Neuronal stem cell (in vitro differentiated cells): ENCODE measurements around the gene SIGLEC14.

Source experiments
- DNase-seq: peaks from one replicate; pipeline ENCODE4 v3.0.0-alpha.2; 2013; ENCODE audit warnings: low spot score
- H2AFZ ChIP-seq: one replicate; pipeline ENCODE4 v1.6.1; 2013; ENCODE audit warnings: mild to moderate bottlenecking, low read length, inconsistent platforms
- H2AK5ac ChIP-seq: 2 replicates; pipeline ENCODE4 v1.6.1; 2013; ENCODE audit warnings: low read depth, mild to moderate bottlenecking, inconsistent platforms, low read length, moderate library complexity, mixed read lengths
- H2BK120ac ChIP-seq: 2 replicates; pipeline ENCODE4 v1.6.1; 2013; ENCODE audit warnings: low read depth, mild to moderate bottlenecking, inconsistent platforms, low read length, moderate library complexity, mixed read lengths
- H2BK12ac ChIP-seq: one replicate; pipeline ENCODE4 v1.6.1; 2013; ENCODE audit warnings: low read length, inconsistent platforms
- H2BK15ac ChIP-seq: 2 replicates; pipeline ENCODE4 v1.6.1; 2013; ENCODE audit warnings: mild to moderate bottlenecking, low read length, inconsistent platforms, mixed read lengths
- H2BK5ac ChIP-seq: one replicate; pipeline ENCODE4 v1.6.1; 2013; ENCODE audit warnings: inconsistent platforms, mild to moderate bottlenecking, low read length, moderate library complexity
- H3K14ac ChIP-seq: one replicate; pipeline ENCODE4 v1.6.1; 2013; ENCODE audit warnings: low read length, inconsistent platforms
- H3K18ac ChIP-seq: 2 replicates; pipeline ENCODE4 v1.6.1; 2013; ENCODE audit warnings: low read length, inconsistent platforms
- H3K23ac ChIP-seq: 2 replicates; pipeline ENCODE4 v1.6.1; 2013; ENCODE audit warnings: low read depth, mild to moderate bottlenecking, mixed read lengths, low read length, inconsistent platforms; ENCODE audit not compliant: poor library complexity
- H3K27ac ChIP-seq: replicated peaks from 3 replicates; pipeline ENCODE4 v1.5.1; 2013; ENCODE audit warnings: low read length, inconsistent platforms
- H3K27me3 ChIP-seq, 3 experiments: 2 replicates each; pipeline ENCODE4 v1.6.1; 2013; ENCODE audit warnings: low read length in 3 of 3, mild to moderate bottlenecking in 2 of 3, inconsistent platforms in 1 of 3, low read depth in 1 of 3, mixed read lengths in 1 of 3, moderate library complexity in 1 of 3; ENCODE audit not compliant: control insufficient read depth in 3 of 3, insufficient read depth in 3 of 3
- H3K36me3 ChIP-seq, 2 donors: replicated peaks in 1 of 2; 2 replicates each; pipeline ENCODE4 v1.6.1; 2013; ENCODE audit warnings: low read length in 2 of 2; ENCODE audit not compliant: control insufficient read depth in 2 of 2, insufficient read depth in 2 of 2
- H3K4ac ChIP-seq: 2 replicates; pipeline ENCODE4 v1.6.1; 2013; ENCODE audit warnings: inconsistent platforms, mild to moderate bottlenecking, low read length, moderate library complexity
- H3K4me1 ChIP-seq, 2 donors: 1 replicate in 1 of 2; 2 replicates in 1 of 2; pipeline ENCODE4 v1.6.1; 2013; ENCODE audit warnings: low read length in 2 of 2, low read depth in 1 of 2; ENCODE audit not compliant: control insufficient read depth in 2 of 2, insufficient read depth in 1 of 2
- H3K4me2 ChIP-seq: one replicate; pipeline ENCODE4 v1.6.1; 2013; ENCODE audit warnings: mild to moderate bottlenecking, low read length, inconsistent platforms; ENCODE audit not compliant: insufficient read depth, poor library complexity, severe bottlenecking
- H3K4me3 ChIP-seq, 2 donors: 2 replicates each; pipeline ENCODE4 v1.5.1; 2013; ENCODE audit warnings: low read length in 2 of 2, mild to moderate bottlenecking in 2 of 2, inconsistent platforms in 1 of 2, moderate library complexity in 1 of 2
- H3K79me1 ChIP-seq: one replicate; pipeline ENCODE4 v1.6.1; 2013; ENCODE audit warnings: low read depth, mild to moderate bottlenecking, inconsistent platforms, low read length, moderate library complexity
- H3K9ac ChIP-seq: one replicate; pipeline ENCODE4 v1.6.1; 2013; ENCODE audit warnings: mild to moderate bottlenecking, low read depth, low read length, inconsistent platforms; ENCODE audit not compliant: poor library complexity
- H3K9me3 ChIP-seq, 2 donors: replicated peaks in 1 of 2; 2 replicates each; pipeline versions ENCODE3 to v1.6.1; 2013; ENCODE audit warnings: low read length in 2 of 2, mild to moderate bottlenecking in 2 of 2, inconsistent platforms in 1 of 2, low read depth in 1 of 2, mixed read lengths in 1 of 2, moderate library complexity in 1 of 2; ENCODE audit not compliant: control insufficient read depth in 2 of 2, insufficient read depth in 1 of 2
- H4K8ac ChIP-seq: one replicate; pipeline ENCODE4 v1.6.1; 2013; ENCODE audit warnings: low read depth, mild to moderate bottlenecking, inconsistent platforms, low read length, moderate library complexity
- H4K91ac ChIP-seq: one replicate; pipeline ENCODE4 v1.6.1; 2013; ENCODE audit warnings: low read length, low read depth, mild to moderate bottlenecking, inconsistent platforms; ENCODE audit not compliant: poor library complexity
- WGBS, 2 donors: extraction: QIAGEN DNeasy Blood & Tissue Kit; methylation state at CpG; one replicate each; pipeline ENCODE4 v1.1.7; 2013; ENCODE audit warnings: missing lambda C conversion rate in 2 of 2, mixed read lengths in 1 of 2; ENCODE audit not compliant: insufficient read length in 2 of 2, insufficient replicate concordance in 1 of 2; ENCODE audit errors: extremely low coverage in 2 of 2; 5-methylcytosine and 5-hydroxymethylcytosine counted together

The SIGLEC14 gene

GRCh38 chr19:51660975-51661600, 14.5 kb upstream of the SIGLEC14 start:
- peaks cover 0 to 2% (median 0%) of the 10 kb centered on the region in 3 experiments for H3K27me3 ChIP-seq
- H3K14ac ChIP-seq = no peak overlapping the region
- no peak overlapping the region for H2AFZ ChIP-seq
- no peak overlapping the region for H3K27ac ChIP-seq
- H3K4ac ChIP-seq = no peak overlapping the region
- no CpG with 5 or more reads among the region's 10 CpGs for WGBS, 2 donors
- no peak overlapping the region for H3K4me3 ChIP-seq
- H3K36me3 ChIP-seq = no peaks in the 10 kb centered on the region
- H3K9ac ChIP-seq = no peak overlapping the region
- no peaks in the 10 kb centered on the region for H3K9me3 ChIP-seq
- no peak overlapping the region for H3K23ac ChIP-seq
- peaks cover 0 to 2% of the 10 kb centered on the region in 2 donors for H3K4me1 ChIP-seq
- H2BK5ac ChIP-seq = no peak overlapping the region
- H3K79me1 ChIP-seq = no peaks in the 10 kb centered on the region
- peak; percentile 73 for DNase-seq
- H2AK5ac ChIP-seq = no peak overlapping the region
- no peak overlapping the region for H2BK15ac ChIP-seq
- no peak overlapping the region for H3K4me2 ChIP-seq
- no peak overlapping the region for H4K8ac ChIP-seq
- H4K91ac ChIP-seq = no peak overlapping the region
- no peak overlapping the region for H2BK120ac ChIP-seq
- no peak overlapping the region for H3K18ac ChIP-seq
- H2BK12ac ChIP-seq = no peak overlapping the region

- Histone ChIP-seq H2BK120ac (no peak overlapping the region), H2BK12ac (no peak overlapping the region), H4K8ac (no peak overlapping the region), H4K91ac (no peak overlapping the region), H3K9ac (no peak overlapping the region), H2AFZ (no peak overlapping the region), H3K4me3 (no peak overlapping the region), H3K79me1 (no peaks in the 10 kb centered on the region), H3K9me3 (peaks cover 0 to 7% of the 10 kb centered on the region in 2 donors), H3K14ac (no peak overlapping the region), H3K36me3 (no peaks in the 10 kb centered on the region), H2BK5ac (no peak overlapping the region), H3K23ac (no peak overlapping the region), H3K27ac (no peak overlapping the region), H3K27me3 (peaks cover 0 to 2% (median 0%) of the 10 kb centered on the region in 3 experiments), H3K4me2 (no peak overlapping the region), H3K4me1 (peaks cover 0 to 2% of the 10 kb centered on the region in 2 donors), H3K4ac (no peak overlapping the region), H2AK5ac (no peak overlapping the region), H3K18ac (no peak overlapping the region), H2BK15ac (no peak overlapping the region)
- no peak for DNase-seq
- WGBS, 2 donors = no CpG with 5 or more reads among the region's 4 CpGs
These were observed 8.2 kb upstream of the SIGLEC14 start for GRCh38 chr19:51654783-51655182.

- Histone ChIP-seq H4K8ac (no peak overlapping the region), H3K9ac (no peak overlapping the region), H2BK12ac (no peak overlapping the region), H2BK5ac (no peak overlapping the region), H3K4me2 (no peak overlapping the region), H3K27me3 (no peaks in the 10 kb centered on the region), H3K14ac (no peak overlapping the region), H3K79me1 (no peaks in the 10 kb centered on the region), H3K27ac (no peak overlapping the region), H3K4me1 (peaks cover 0 to 2% of the 10 kb centered on the region in 2 donors), H2BK15ac (no peak overlapping the region), H3K4me3 (no peak overlapping the region), H4K91ac (no peak overlapping the region), H3K36me3 (no peaks in the 10 kb centered on the region), H3K9me3 (peaks cover 0 to 8% of the 10 kb centered on the region in 2 donors), H2BK120ac (no peak overlapping the region), H2AFZ (no peak overlapping the region), H3K23ac (no peak overlapping the region), H3K4ac (no peak overlapping the region), H2AK5ac (no peak overlapping the region), H3K18ac (no peak overlapping the region)
- no peak for DNase-seq
- no CpG with 5 or more reads among the region's 2 CpGs for WGBS, 2 donors
These were observed 6.5 kb upstream of the SIGLEC14 start for GRCh38 chr19:51653162-51653561.

- Histone ChIP-seq H2BK5ac (no peak overlapping the region), H3K14ac (no peak overlapping the region), H3K4me2 (no peak overlapping the region), H3K36me3 (no peaks in the 10 kb centered on the region), H3K4me3 (no peak overlapping the region), H3K4ac (no peak overlapping the region), H3K18ac (no peak overlapping the region), H4K91ac (no peak overlapping the region), H2BK15ac (no peak overlapping the region), H3K9ac (no peak overlapping the region), H3K23ac (no peak overlapping the region), H3K27me3 (no peaks in the 10 kb centered on the region), H3K4me1 (peaks cover 0 to under 1% of the 10 kb centered on the region in 2 donors), H3K9me3 (peaks cover 0 to 11% of the 10 kb centered on the region in 2 donors), H2AK5ac (no peak overlapping the region), H2BK12ac (no peak overlapping the region), H3K79me1 (no peaks in the 10 kb centered on the region), H2AFZ (no peak overlapping the region), H2BK120ac (no peak overlapping the region), H4K8ac (no peak overlapping the region), H3K27ac (no peak overlapping the region)
- DNase-seq = no peak
- no CpG with 5 or more reads among the region's 4 CpGs for WGBS, 2 donors
These were observed 5.6 kb upstream of the SIGLEC14 start for GRCh38 chr19:51652266-51652665.
